Stimulated activated effector memory CD8-positive, alpha-beta T cell treated with anti-CD3 and anti-CD28 coated beads, Interleukin-12 subunit alpha, Interleukin-12 subunit beta, amount 100 ng/mL, for 72 hours (primary cell): ENCODE results near the gene NEK6.

Source experiments
- ATAC-seq: fragments of 150-1000 bp; cut with Tn5 transposase; 2 replicates; pipeline ENCODE4 v1.10.0; 2021
- DNase-seq, 2 donors: peaks; one replicate each; pipeline ENCODE4 v3.0.0; 2021 to 2022; ENCODE audit warnings: low spot score in 2 of 2
- H3K27ac Mint-ChIP-seq: one replicate; pipeline ENCODE4 v1.8.0; 2022; ENCODE audit warnings: mild to moderate bottlenecking, mixed read lengths
- H3K36me3 Mint-ChIP-seq: one replicate; pipeline ENCODE4 v1.8.0; 2022; ENCODE audit warnings: mild to moderate bottlenecking, mixed read lengths
- H3K4me1 Mint-ChIP-seq: one replicate; pipeline ENCODE4 v1.8.0; 2022; ENCODE audit warnings: mixed read lengths
- H3K4me3 Mint-ChIP-seq: one replicate; pipeline ENCODE4 v1.8.0; 2022; ENCODE audit warnings: mild to moderate bottlenecking, mixed read lengths
- H3K9me3 Mint-ChIP-seq: one replicate; pipeline ENCODE4 v1.8.0; 2022; ENCODE audit warnings: mixed read lengths

The NEK6 gene

DNA sequence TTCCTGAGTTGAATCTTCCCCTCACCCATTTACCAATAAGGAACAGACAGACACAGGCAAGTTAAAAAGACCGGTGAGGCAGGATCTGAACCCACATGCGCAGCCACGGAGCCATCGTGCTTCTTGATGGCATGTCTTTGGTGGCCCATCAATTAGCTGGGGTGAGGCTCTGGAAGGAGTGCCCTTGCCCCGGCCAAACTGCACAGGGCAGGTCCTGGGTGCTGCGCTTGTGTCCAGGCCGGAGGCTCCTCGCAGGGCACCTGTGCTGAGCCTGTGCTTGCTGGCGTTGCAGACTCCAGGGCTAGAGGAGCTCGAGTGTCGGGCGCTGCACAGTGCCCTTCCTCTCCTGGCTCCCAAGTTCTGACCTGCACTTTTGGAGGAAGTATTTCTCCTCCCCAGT, 91.1 kb downstream of the NEK6 start:
- peaks cover 62% of the 10 kb centered on the region for H3K36me3 Mint-ChIP-seq
- H3K4me3 Mint-ChIP-seq, result no peak overlapping the region
- no peak for DNase-seq

DNA sequence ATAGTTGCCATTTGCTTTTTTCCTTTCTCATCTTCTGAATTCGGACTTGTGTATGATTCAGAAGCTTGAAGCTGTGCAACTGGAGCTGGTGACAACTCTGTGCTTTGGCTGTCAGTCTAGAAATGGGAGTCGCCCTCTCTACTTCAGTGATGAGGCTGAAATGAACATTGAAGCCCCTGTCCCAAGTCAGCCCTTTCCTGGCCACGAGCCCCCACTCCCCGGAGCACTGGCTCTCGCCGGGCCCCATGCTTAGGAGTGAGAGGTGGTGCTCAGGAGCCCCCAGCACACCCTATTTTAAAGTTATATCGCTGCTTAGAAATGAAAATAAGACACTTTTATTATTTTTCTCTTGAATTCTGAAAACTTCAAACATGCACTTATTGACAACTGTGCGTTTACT, 91.5 kb downstream of the NEK6 start:
- ATAC-seq (no peak), DNase-seq (no peak)
- Mint-ChIP-seq H3K9me3 (no peaks in the 10 kb centered on the region), H3K4me3 (no peak overlapping the region), H3K36me3 (peaks cover 62% of the 10 kb centered on the region), H3K27ac (no peak overlapping the region), H3K4me1 (peaks cover 2% of the 10 kb centered on the region)

More for the DNA sequence above, 91.1 kb downstream of the NEK6 start:
- ATAC-seq, result no peak
- Mint-ChIP-seq H3K4me1 (no peaks in the 10 kb centered on the region), H3K9me3 (no peaks in the 10 kb centered on the region), H3K27ac (no peak overlapping the region)

DNA sequence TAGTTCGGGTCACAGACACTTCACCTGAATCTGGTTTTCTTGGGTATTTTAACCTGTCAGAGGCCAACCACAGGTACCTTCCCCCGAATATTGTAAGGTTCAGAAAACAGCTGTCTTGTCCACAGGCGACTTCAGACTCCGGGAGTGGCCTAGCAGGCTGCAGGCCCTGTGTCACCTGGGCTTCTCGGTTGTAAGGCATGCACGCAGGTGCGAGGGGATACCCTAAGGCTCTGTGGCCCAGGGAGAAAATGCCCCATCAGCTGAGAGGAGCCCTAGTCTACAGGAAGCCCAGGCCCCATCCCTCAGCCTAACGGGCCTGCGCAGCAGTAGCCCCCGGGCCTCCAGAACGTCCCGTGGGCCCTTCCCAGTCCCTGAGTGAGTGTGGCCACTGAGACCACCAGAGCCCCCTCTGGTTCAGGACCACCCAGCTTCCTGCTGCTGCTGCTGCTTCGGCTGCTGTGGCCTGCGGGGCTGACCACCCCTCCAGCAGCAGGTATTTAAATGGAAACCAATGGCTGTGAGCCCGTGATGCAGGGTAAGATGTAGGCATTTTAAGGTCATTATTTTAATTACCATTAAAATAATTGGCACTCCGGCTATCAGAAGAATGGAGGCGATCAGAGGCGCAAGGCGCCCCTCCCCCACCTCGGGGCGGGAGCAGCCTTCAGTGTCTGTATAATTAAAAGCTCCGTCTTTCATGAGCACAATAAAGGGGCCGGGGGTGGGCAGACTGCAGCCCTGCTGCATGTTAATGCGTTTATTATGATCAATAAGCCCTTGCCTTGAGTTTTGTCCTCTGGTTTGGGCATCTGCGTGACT, 92.1 kb downstream of the NEK6 start:
- H3K4me3 Mint-ChIP-seq, result no peak overlapping the region
- ATAC-seq, result no peak
- DNase-seq, result no peak
- H3K9me3 Mint-ChIP-seq, result no peaks in the 10 kb centered on the region
- peaks cover 8% of the 10 kb centered on the region for H3K4me1 Mint-ChIP-seq
- H3K36me3 Mint-ChIP-seq, result peaks cover 67% of the 10 kb centered on the region
- no peak overlapping the region for H3K27ac Mint-ChIP-seq

DNA sequence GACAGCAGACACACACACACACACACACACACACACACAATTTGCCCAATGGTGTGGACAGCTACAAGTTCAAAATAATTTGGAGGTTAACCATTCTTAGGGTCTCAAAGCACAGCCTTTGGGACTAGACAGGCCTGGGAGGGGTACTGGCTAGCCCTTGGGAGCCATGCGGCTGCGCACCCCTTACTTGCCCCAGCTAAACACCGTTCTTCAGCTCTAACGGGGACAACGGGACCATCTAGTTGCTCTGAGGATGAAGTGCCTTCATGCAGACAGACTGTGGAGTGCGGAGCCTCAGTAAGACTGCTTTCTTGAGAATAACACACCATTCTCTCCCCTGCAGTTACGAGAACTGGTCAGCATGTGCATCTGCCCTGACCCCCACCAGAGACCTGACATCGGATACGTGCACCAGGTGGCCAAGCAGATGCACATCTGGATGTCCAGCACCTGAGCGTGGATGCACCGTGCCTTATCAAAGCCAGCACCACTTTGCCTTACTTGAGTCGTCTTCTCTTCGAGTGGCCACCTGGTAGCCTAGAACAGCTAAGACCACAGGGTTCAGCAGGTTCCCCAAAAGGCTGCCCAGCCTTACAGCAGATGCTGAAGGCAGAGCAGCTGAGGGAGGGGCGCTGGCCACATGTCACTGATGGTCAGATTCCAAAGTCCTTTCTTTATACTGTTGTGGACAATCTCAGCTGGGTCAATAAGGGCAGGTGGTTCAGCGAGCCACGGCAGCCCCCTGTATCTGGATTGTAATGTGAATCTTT, 92.9 kb downstream of the NEK6 start:
- H3K4me3 Mint-ChIP-seq, result no peak overlapping the region
- H3K36me3 Mint-ChIP-seq, result peaks cover 68% of the 10 kb centered on the region
- no peaks in the 10 kb centered on the region for H3K9me3 Mint-ChIP-seq
- ATAC-seq (no peak), DNase-seq (no peak)
- H3K4me1 Mint-ChIP-seq, result peaks cover 8% of the 10 kb centered on the region
- peak overlapping the region; percentile 73 for H3K27ac Mint-ChIP-seq

DNA sequence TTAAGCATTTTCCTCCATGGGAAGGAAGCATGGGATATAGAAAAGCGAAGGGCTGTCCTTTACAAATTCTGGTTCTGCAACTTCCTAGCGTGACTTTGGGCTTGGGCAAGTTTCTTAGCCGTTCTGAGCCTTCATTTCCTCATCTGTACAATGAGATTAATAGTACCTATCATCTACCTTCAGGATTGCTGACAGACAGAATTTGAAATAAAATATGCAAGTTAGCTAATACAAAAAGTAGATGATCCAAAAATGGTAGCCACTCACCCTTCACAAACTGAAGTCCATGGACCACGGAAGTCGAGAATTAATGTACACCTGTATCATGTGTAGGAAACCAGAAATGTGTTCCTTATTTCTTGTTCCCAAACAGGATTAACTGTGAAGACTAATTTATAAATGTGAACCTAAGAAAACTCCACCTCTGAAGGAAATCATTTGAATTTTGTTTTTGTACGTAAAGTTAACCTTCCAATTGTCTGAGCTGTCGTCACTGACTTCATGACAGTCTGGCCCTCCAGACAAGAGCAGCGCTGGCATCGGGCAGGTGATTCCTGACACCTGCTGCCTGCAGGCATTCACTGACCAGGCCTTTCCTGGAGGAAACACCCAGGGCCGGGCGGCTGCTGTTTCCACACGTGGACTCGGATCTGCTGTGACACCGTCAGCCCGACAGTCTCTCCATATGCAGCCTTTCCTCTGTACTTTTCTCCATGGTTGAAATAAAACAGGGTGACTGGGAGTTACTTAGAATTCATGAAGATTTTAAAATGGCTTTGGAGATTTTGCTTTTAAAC, 94.1 kb downstream of the NEK6 start:
- Mint-ChIP-seq H3K4me1 (peaks cover 13% of the 10 kb centered on the region), H3K36me3 (peaks cover 78% of the 10 kb centered on the region), H3K27ac (peak overlapping the region; percentile 73), H3K9me3 (no peaks in the 10 kb centered on the region), H3K4me3 (no peak overlapping the region)
- ATAC-seq (no peak), DNase-seq (no peak)

DNA sequence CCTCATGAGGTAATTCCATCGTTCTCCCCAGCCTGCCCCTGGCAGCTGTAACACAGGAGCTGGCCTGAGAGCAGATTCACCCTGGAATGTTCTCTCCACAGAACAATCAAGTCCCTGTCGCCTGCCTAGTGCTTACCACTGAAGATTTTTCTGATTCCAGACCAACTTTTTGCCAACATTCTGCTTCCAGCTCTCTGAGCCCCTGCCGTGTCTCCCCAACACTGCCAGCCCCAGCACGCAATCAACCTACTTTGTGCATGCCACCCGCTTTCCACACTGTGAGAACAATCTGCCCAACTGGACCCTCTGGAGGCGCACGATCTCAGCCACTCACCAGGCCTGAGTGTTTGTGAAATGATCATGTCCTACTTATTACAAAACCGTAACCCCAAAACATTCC, 94.9 kb downstream of the NEK6 start:
- no peaks in the 10 kb centered on the region for H3K9me3 Mint-ChIP-seq
- DNase-seq (no peak), ATAC-seq (no peak)
- H3K27ac Mint-ChIP-seq, result peak overlapping the region; percentile 73
- H3K4me3 Mint-ChIP-seq, result no peak overlapping the region
- peaks cover 84% of the 10 kb centered on the region for H3K36me3 Mint-ChIP-seq
- peaks cover 21% of the 10 kb centered on the region for H3K4me1 Mint-ChIP-seq

DNA sequence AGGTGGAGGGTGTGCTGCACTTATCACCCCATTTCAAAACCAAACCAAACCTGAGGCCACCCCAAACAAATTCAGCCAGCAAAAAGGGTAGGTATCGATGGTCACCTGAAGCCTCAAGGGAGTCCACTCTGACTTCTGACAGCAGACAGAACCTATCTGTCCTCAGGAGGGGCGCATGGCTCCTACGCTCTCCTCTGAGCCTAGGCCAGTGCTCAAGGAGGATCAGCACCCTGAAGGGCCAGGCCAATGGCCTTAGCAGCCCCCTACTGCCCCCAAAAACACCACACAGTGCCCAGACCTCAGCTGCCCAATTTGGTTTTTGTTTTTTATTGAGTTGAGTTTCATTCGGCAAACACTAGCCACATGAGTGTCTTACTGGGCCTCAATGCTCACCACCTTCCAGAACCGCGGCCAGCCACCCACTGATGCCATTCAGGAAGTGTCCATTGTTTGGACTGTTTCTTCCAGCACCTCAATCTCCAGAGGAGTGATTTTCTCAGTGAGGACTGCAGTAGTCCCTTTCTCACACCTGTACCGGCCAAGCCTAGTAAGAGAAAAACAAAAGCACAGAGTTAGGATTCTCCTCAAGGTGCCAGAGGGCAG, 95.5 kb downstream of the NEK6 start:
- Mint-ChIP-seq H3K36me3 (peaks cover 79% of the 10 kb centered on the region), H3K27ac (peak overlapping the region; percentile 73), H3K4me3 (no peak overlapping the region), H3K9me3 (no peaks in the 10 kb centered on the region), H3K4me1 (peaks cover 26% of the 10 kb centered on the region)
- ATAC-seq, result no peak
- DNase-seq, result no peak

DNA sequence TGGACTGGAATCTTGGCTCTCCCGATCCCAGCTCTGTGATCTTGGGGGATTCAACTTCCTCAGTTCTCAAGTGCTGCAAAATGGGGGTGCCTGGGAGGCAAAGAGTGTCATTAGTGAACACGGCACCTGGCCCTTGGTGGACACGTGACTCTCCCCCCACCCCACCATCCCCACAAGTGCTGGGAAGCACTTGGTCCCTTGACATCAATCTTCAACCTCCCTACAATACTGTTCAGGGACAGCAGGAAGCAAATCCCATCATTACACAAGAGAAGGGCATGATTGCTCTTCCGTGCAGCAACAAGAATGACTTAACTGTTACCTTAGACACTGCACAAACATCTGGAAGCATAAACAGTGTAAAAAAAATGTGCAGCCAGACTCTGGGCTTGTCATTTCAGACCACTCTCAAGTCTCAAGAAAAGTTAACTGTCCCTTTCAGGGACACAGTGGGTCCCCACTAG, 96.1 kb downstream of the NEK6 start:
- Mint-ChIP-seq H3K36me3 (peaks cover 73% of the 10 kb centered on the region), H3K9me3 (no peaks in the 10 kb centered on the region), H3K4me3 (no peak overlapping the region), H3K4me1 (peaks cover 31% of the 10 kb centered on the region), H3K27ac (peak overlapping the region; percentile 73)
- ATAC-seq (no peak), DNase-seq (no peak)

DNA sequence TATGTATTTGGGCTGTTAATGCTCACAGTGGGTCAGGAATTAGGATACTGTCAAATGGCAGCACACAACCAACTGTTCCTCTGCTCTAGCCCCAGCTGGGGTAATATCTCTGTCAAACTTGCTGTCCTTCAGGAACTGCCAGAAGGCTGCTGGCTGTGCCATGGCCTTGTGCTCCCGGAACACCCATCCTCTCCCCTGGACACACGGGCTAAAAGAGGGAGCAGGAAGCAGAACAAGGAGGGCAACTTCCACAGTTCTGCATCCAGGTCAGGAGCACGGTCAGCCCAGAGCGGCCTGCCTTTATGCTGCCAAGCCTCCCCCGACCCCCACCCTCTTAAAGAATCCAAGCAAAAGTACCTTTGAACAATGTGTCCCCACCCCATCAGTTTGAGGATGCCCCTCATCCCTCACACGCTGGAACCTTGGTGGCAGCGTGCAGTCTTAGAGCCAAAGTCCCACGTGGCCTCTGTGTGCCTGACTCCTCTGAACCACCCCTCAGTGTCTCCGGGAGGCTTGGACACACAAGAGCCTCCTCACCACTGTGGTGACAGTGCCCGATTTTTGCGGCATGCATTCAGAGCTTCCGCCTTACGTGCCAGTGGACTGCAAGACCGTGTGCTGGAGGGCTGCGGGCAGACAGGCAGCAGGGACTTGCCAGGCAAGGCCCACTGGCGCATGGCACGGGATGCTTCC, 96.7 kb downstream of the NEK6 start:
- Mint-ChIP-seq H3K36me3 (peaks cover 67% of the 10 kb centered on the region), H3K4me3 (no peak overlapping the region), H3K27ac (peak overlapping the region; percentile 73), H3K4me1 (peaks cover 36% of the 10 kb centered on the region), H3K9me3 (no peaks in the 10 kb centered on the region)
- no peak for DNase-seq
- ATAC-seq, result no peak

DNA sequence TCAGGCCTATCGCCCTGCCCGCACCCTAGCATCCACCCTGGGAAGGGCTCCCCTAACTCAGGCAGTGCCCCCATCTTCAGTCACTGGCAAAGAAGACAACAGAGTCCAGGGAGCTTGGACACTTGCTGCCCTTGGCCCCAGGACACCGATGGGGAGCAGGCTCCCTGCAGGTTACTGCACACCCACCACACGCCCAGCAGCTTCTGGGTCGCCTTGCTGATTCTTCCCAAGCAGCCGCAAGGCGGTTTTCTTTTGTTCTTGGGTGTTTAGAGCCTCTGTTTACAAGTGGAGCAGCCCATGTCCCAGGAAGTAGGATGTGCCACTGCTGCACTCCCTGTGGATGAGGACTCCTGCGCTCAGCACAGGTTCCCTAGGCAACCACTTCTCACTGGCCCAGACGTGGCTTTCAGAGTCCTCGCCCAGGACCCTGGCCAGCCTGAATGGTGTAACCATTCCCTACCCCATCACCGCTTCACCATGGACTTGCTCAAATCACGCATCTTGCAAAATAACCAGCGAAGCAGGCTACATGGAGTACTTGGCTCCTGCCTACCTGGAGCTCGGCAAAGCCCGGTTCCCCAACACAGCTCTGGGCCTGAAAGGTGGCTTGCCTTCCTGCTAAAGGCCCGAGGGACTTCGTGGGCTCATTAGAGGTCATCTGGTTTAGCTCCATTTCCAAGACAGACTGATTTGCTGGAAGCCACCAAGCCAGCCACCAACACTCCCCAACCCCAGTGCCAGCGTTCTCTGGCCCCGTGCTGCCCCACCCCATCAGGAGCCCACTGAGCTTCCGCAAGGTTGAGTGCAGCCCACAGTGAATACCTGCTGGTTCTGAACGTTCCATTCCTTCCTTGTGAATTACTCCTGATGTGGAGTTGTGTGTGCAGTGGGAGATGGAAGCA, 97.5 kb downstream of the NEK6 start:
- H3K9me3 Mint-ChIP-seq, result no peaks in the 10 kb centered on the region
- no peak for ATAC-seq
- no peak overlapping the region for H3K4me3 Mint-ChIP-seq
- H3K36me3 Mint-ChIP-seq, result peaks cover 62% of the 10 kb centered on the region
- DNase-seq, result no peak
- H3K27ac Mint-ChIP-seq, result peak overlapping the region; percentile 73
- H3K4me1 Mint-ChIP-seq, result peaks cover 44% of the 10 kb centered on the region

DNA sequence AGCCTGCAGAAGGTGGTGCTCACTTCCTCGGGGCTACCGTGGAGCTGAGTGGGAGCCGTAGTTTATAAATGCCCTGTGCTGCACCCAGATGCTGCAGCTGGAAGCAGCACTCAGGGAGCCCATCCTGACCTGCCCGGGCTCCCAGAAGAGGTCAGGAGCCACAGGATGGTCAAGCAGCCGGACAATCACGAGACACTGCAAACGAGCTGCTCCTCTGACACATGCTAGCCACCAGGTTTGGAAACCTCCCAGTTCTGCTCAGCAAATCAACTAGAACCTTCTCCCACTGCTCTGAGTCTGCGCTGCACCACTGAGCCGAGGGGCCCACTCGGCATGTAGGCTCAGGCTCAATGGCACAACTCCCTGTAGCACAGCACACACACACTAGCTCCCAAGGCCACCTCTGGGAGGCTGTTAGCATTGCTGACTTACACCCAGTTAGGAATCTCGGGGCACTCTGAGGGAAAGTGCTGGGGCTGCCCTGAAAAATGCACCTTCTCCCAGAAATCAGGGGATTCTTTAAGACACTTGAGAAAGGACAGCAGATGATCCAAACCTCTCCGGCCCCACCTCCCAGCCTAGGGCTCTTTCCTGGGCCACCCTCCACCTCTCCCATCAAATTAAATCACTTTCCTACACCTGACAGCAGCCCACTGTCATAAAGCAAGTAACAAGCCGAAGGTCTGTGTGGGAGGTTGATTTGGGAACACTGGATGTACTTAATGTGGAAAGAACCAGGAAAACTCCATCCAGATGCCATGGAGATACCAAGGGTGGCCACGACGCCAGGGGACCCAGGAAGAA, 98.4 kb downstream of the NEK6 start:
- peaks cover 54% of the 10 kb centered on the region for H3K36me3 Mint-ChIP-seq

DNA sequence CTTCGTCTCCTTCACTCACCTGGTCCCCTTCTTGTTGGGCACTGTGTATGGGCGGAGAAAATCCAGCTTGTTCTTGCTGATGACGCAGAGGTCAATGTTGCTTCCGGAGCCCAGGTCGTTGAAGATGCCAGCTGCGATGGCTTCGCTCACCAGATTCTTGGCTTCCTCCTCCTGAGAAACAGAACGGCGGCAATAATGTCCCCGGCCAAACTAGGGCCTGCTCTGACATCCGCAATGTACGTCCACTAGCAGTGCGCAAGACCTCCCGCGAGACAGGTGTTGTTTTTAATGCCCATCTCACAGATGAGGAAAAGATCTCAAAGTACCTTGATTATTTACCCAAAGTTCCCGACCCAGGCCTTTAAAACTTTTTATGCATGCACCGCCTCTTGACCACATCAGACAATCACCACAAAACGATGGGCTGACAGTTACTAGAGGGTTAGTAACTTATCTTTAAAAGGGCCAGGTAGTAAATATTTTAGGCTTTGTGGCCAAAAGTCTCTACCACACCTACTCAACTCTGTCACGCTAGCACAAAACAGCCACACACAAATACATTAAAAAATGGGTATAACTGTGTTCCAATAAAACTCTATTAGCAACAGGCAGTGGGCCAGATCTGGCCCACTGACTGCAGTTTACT, 99.1 kb downstream of the NEK6 start:
- Mint-ChIP-seq H3K4me1 (peaks cover 55% of the 10 kb centered on the region), H3K4me3 (no peak overlapping the region), H3K9me3 (no peaks in the 10 kb centered on the region), H3K36me3 (peaks cover 46% of the 10 kb centered on the region), H3K27ac (peak overlapping the region; percentile 73)
- ATAC-seq (no peak), DNase-seq (no peak)

More for the DNA sequence above, 98.4 kb downstream of the NEK6 start:
- Mint-ChIP-seq H3K9me3 (no peaks in the 10 kb centered on the region), H3K4me1 (peaks cover 52% of the 10 kb centered on the region), H3K27ac (peak overlapping the region; percentile 73), H3K4me3 (no peak overlapping the region)
- ATAC-seq (no peak), DNase-seq (no peak)
